H9 (cell line): Measurements from ENCODE around the gene MAPT. TPM values are rescaled to one million over a fixed set of nuclear protein-coding genes. Genes with fewer than 3 reads are reported as not detected.

Experiments
- DNase-seq: peaks from one replicate; pipeline ENCODE4 v3.0.0-alpha.2; 2017
- H2AFZ ChIP-seq: one replicate; pipeline ENCODE4 v1.6.1; 2013; ENCODE audit warnings: mild to moderate bottlenecking, low read length, control low read depth, moderate library complexity
- H2AK5ac ChIP-seq: 2 replicates; pipeline ENCODE4 v1.6.1; 2013; ENCODE audit warnings: low read length, control low read depth, mixed read lengths; ENCODE audit not compliant: insufficient read length
- H2BK120ac ChIP-seq: one replicate; pipeline ENCODE4 v1.6.1; 2013; ENCODE audit warnings: low read depth, mild to moderate bottlenecking, low read length, control low read depth, inconsistent platforms; ENCODE audit not compliant: poor library complexity, severe bottlenecking
- H2BK12ac ChIP-seq: 2 replicates; pipeline ENCODE4 v1.6.1; 2013; ENCODE audit warnings: low read length, control low read depth, mixed read lengths, low read depth; ENCODE audit not compliant: insufficient read length
- H2BK15ac ChIP-seq: 2 replicates; pipeline ENCODE4 v1.6.1; 2013; ENCODE audit warnings: low read depth, low read length, control low read depth
- H2BK20ac ChIP-seq: one replicate; pipeline ENCODE4 v1.6.1; 2013; ENCODE audit warnings: low read depth, mild to moderate bottlenecking, low read length, control low read depth, inconsistent platforms; ENCODE audit not compliant: poor library complexity, severe bottlenecking
- H2BK5ac ChIP-seq: 2 replicates; pipeline ENCODE4 v1.6.1; 2013; ENCODE audit warnings: low read length, control low read depth, mixed read lengths; ENCODE audit not compliant: insufficient read length
- H3K14ac ChIP-seq: 2 replicates; pipeline ENCODE4 v1.6.1; 2013; ENCODE audit warnings: low read length, control low read depth; ENCODE audit not compliant: insufficient read depth
- H3K18ac ChIP-seq: 2 replicates; pipeline ENCODE4 v1.6.1; 2013; ENCODE audit warnings: low read depth, mild to moderate bottlenecking, mixed read lengths, low read length, control low read depth; ENCODE audit not compliant: insufficient read length
- H3K23ac ChIP-seq: 2 replicates; pipeline ENCODE4 v1.6.1; 2013; ENCODE audit warnings: low read length, control low read depth, mixed read lengths, low read depth; ENCODE audit not compliant: insufficient read length
- H3K23me2 ChIP-seq: 2 replicates; pipeline ENCODE4 v1.6.1; 2013; ENCODE audit warnings: low read depth, mild to moderate bottlenecking, mixed read lengths, low read length, control low read depth; ENCODE audit not compliant: insufficient read length, poor library complexity, severe bottlenecking
- H3K27ac ChIP-seq: 2 replicates; pipeline ENCODE4 v1.5.1; 2013; ENCODE audit warnings: low read length, control low read depth, mixed read lengths, low read depth; ENCODE audit not compliant: insufficient read length
- H3K27me3 ChIP-seq: 2 replicates; pipeline ENCODE4 v1.6.1; 2013; ENCODE audit warnings: low read length, control low read depth, inconsistent platforms; ENCODE audit not compliant: insufficient read depth
- H3K4ac ChIP-seq: 2 replicates; pipeline ENCODE4 v1.6.1; 2013; ENCODE audit warnings: low read depth, mild to moderate bottlenecking, control low read depth, inconsistent platforms, low read length, moderate library complexity
- H3K4me1 ChIP-seq: 2 replicates; pipeline ENCODE4 v1.6.1; 2013; ENCODE audit warnings: low read length, control low read depth, inconsistent platforms; ENCODE audit not compliant: insufficient read depth
- H3K4me2 ChIP-seq: 2 replicates; pipeline ENCODE4 v1.6.1; 2013; ENCODE audit warnings: low read length, control low read depth, mixed read lengths; ENCODE audit not compliant: insufficient read length, insufficient read depth
- H3K56ac ChIP-seq: 2 replicates; pipeline ENCODE4 v1.6.1; 2013; ENCODE audit warnings: low read depth, mild to moderate bottlenecking, mixed read lengths, low read length, control low read depth; ENCODE audit not compliant: insufficient read length
- H3K79me1 ChIP-seq: 2 replicates; pipeline ENCODE4 v1.6.1; 2013; ENCODE audit warnings: low read depth, mild to moderate bottlenecking, moderate library complexity, low read length, control low read depth, inconsistent platforms; ENCODE audit not compliant: insufficient read depth, poor library complexity, severe bottlenecking
- H3K79me2 ChIP-seq: 2 replicates; pipeline ENCODE4 v1.6.1; 2013; ENCODE audit warnings: low read length, control low read depth, inconsistent platforms; ENCODE audit not compliant: insufficient read depth
- H3K9ac ChIP-seq: 2 replicates; pipeline ENCODE4 v1.6.1; 2013; ENCODE audit warnings: low read length, control low read depth, mixed read lengths; ENCODE audit not compliant: insufficient read length; ENCODE audit errors: extremely low read depth
- H3K9me3 ChIP-seq: one replicate; pipeline ENCODE4 v1.6.1; 2013; ENCODE audit warnings: low read depth, low read length, inconsistent platforms; ENCODE audit not compliant: control insufficient read depth
- H3T11ph ChIP-seq: one replicate; pipeline ENCODE4 v1.6.1; 2013; ENCODE audit warnings: mild to moderate bottlenecking, low read length, control low read depth, inconsistent platforms
- H4K20me1 ChIP-seq: one replicate; pipeline ENCODE4 v1.6.1; 2013; ENCODE audit not compliant: control insufficient read depth, insufficient read length, insufficient read depth
- H4K5ac ChIP-seq: 2 replicates; pipeline ENCODE4 v1.6.1; 2013; ENCODE audit warnings: low read depth, mild to moderate bottlenecking, mixed read lengths, low read length, control low read depth; ENCODE audit not compliant: insufficient read length
- H4K8ac ChIP-seq: replicated peaks from 2 replicates; pipeline ENCODE4 v1.6.1; 2013; ENCODE audit warnings: low read length, control low read depth, mixed read lengths, low read depth; ENCODE audit not compliant: insufficient read length
- H4K91ac ChIP-seq: 2 replicates; pipeline ENCODE4 v1.6.1; 2013; ENCODE audit warnings: low read depth, mild to moderate bottlenecking, moderate library complexity, mixed read lengths, low read length, control low read depth; ENCODE audit not compliant: insufficient read length
- H3K27ac Mint-ChIP-seq, 3 experiments: 2 replicates in 2 of 3; 3 replicates in 1 of 3; pipeline ENCODE4 v1.8.0; 2020 to 2021; ENCODE audit warnings: mixed read lengths in 3 of 3, mild to moderate bottlenecking in 1 of 3, moderate library complexity in 1 of 3
- H3K27me3 Mint-ChIP-seq: 2 replicates; pipeline ENCODE4 v1.8.0; 2021; ENCODE audit warnings: low read depth, mild to moderate bottlenecking, moderate library complexity, mixed read lengths
- H3K36me3 Mint-ChIP-seq, 3 experiments: 2 replicates in 2 of 3; 3 replicates in 1 of 3; pipeline ENCODE4 v1.8.0; 2020 to 2021; ENCODE audit warnings: low read depth in 3 of 3, mixed read lengths in 3 of 3; ENCODE audit not compliant: insufficient read depth in 1 of 3
- H3K4me1 Mint-ChIP-seq, 2 experiments: 2 replicates each; pipeline ENCODE4 v1.8.0; 2020; ENCODE audit warnings: mixed read lengths in 2 of 2
- H3K4me3 Mint-ChIP-seq, 2 experiments: 2 replicates in 1 of 2; 3 replicates in 1 of 2; pipeline ENCODE4 v1.8.0; 2020 to 2021; ENCODE audit warnings: mild to moderate bottlenecking in 2 of 2, mixed read lengths in 2 of 2, moderate library complexity in 1 of 2
- H3K9me3 Mint-ChIP-seq, 2 experiments: 2 replicates in 1 of 2; 3 replicates in 1 of 2; pipeline ENCODE4 v1.8.0; 2020; ENCODE audit warnings: mild to moderate bottlenecking in 2 of 2, mixed read lengths in 2 of 2, moderate library complexity in 1 of 2
- WGBS: extraction: QIAGEN DNeasy Blood & Tissue Kit; methylation state at CpG from one replicate; pipeline ENCODE4 v1.1.7; 2013; ENCODE audit warnings: missing lambda C conversion rate, low lambda C conversion rate, mixed read lengths; ENCODE audit not compliant: insufficient read length; ENCODE audit errors: extremely low coverage; 5-methylcytosine and 5-hydroxymethylcytosine counted together
- total RNA-seq: library from RNA; stranded (reverse); gene quantifications from 2 replicates; pipeline ENCODE4 v1.2.1, GENCODE V29; 2021
- TF ChIP-seq, protein P1 (sequence below): fragments of 200-600 bp; sonication (generic); conservative IDR thresholded peaks from 3 replicates; pipeline ENCODE4 v1.8.0; 2021; ENCODE audit warnings: antibody characterized with exemption, mild to moderate bottlenecking

The MAPT gene
- total RNA-seq, 1 experiment from 2014 or later, result 1.6 TPM

DNA sequence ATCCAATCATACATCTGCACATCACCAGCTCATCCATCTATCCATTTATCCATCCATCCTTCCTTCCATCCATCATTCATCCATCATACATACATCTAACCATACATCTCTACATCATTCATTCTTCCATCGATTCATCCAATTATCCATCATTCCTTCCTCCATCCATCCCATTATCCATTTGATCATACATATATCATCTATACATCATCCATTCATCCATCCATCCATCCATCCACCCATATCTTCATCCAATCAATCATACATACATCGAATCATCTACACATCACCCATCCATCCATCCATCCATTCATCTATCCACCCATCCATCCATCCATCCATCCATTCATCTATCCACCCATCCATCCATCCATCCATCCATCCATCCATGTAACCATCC is 75.4 kb downstream of the MAPT start:
- Histone ChIP-seq H3K27me3 (no peaks in the 10 kb centered on the region), H4K20me1 (no peaks in the 10 kb centered on the region), H2BK12ac (no peak overlapping the region), H3K14ac (no peak overlapping the region), H2BK20ac (no peak overlapping the region), H3K18ac (no peak overlapping the region), H3K23me2 (no peaks in the 10 kb centered on the region), H4K5ac (no peak overlapping the region), H4K91ac (no peak overlapping the region), H2AFZ (no peak overlapping the region), H4K8ac (no peak overlapping the region), H3K4me2 (no peak overlapping the region), H3K9ac (no peak overlapping the region), H3K4me1 (no peaks in the 10 kb centered on the region), H3K9me3 (no peaks in the 10 kb centered on the region), H2BK15ac (no peak overlapping the region), H2BK5ac (no peak overlapping the region), H3K4ac (no peak overlapping the region), H3K23ac (no peak overlapping the region), H2AK5ac (no peak overlapping the region), H3T11ph (no peak overlapping the region), H3K79me2 (no peaks in the 10 kb centered on the region), H3K79me1 (no peaks in the 10 kb centered on the region), H2BK120ac (no peak overlapping the region), H3K56ac (no peak overlapping the region), H3K27ac (no peak overlapping the region)
- Mint-ChIP-seq H3K4me3 (no peak overlapping the region), H3K27me3 (peaks cover 37% of the 10 kb centered on the region), H3K27ac (no peak overlapping the region), H3K36me3 (no peaks in the 10 kb centered on the region), H3K4me1 (no peaks in the 10 kb centered on the region), H3K9me3 (no peaks in the 10 kb centered on the region; a peak in 1 of 5 replicates)
- 100% methylated on average over 2 of the region's 2 CpGs for WGBS
- DNase-seq, result no peak
- TF ChIP-seq, protein P1, sequence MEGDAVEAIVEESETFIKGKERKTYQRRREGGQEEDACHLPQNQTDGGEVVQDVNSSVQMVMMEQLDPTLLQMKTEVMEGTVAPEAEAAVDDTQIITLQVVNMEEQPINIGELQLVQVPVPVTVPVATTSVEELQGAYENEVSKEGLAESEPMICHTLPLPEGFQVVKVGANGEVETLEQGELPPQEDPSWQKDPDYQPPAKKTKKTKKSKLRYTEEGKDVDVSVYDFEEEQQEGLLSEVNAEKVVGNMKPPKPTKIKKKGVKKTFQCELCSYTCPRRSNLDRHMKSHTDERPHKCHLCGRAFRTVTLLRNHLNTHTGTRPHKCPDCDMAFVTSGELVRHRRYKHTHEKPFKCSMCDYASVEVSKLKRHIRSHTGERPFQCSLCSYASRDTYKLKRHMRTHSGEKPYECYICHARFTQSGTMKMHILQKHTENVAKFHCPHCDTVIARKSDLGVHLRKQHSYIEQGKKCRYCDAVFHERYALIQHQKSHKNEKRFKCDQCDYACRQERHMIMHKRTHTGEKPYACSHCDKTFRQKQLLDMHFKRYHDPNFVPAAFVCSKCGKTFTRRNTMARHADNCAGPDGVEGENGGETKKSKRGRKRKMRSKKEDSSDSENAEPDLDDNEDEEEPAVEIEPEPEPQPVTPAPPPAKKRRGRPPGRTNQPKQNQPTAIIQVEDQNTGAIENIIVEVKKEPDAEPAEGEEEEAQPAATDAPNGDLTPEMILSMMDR, result no peak
